ENCODE results near the gene CCDC33.

CCDC33 gene

GRCh38 chr15:74235962-74236361 lies at the start of gene CCDC33:
Gene CCDC33, plus strand, starts transcription at chr15:74236326. Its CDS starts 394 bp downstream, at chr15:74236720.
- DNase-seq (ENCODE audit: low read depth): no peak

GRCh38 chr15:74188216-74188615 lies 47.9 kb upstream of the CCDC33 start:
- DNase-seq (ENCODE audit: low read depth): no peak

GRCh38 chr15:74191798-74192197 lies 44.3 kb upstream of the CCDC33 start:
- DNase-seq (ENCODE audit: low read depth): no peak

GRCh38 chr15:74192751-74193150 lies 43.4 kb upstream of the CCDC33 start:
- no peak for DNase-seq (ENCODE audit: low read depth)

- peak; percentile 89 for DNase-seq (ENCODE audit: low read depth)
Measured at GRCh38 chr15:74193299-74193718, 42.8 kb upstream of the CCDC33 start.

- DNase-seq (ENCODE audit: low read depth): no peak
Measured at GRCh38 chr15:74193905-74194304, 42.2 kb upstream of the CCDC33 start.

- DNase-seq (ENCODE audit: low read depth): no peak
Measured at GRCh38 chr15:74194572-74195559, 41.3 kb upstream of the CCDC33 start.

- peak; percentile 95 for DNase-seq (ENCODE audit: low read depth)
Measured at GRCh38 chr15:74196175-74196574, 40.0 kb upstream of the CCDC33 start.

- no peak for DNase-seq (ENCODE audit: low read depth)
Measured at GRCh38 chr15:74197176-74197965, 38.8 kb upstream of the CCDC33 start.

- DNase-seq (ENCODE audit: low read depth): no peak
Measured at GRCh38 chr15:74199297-74199652, 36.9 kb upstream of the CCDC33 start.

- no peak for DNase-seq (ENCODE audit: low read depth)
Measured at GRCh38 chr15:74200412-74200815, 35.7 kb upstream of the CCDC33 start.

- DNase-seq (ENCODE audit: low read depth): no peak
Measured at GRCh38 chr15:74200871-74201419, 35.2 kb upstream of the CCDC33 start.

- DNase-seq (ENCODE audit: low read depth): no peak
Measured at GRCh38 chr15:74201710-74202420, 34.3 kb upstream of the CCDC33 start.

- DNase-seq (ENCODE audit: low read depth): no peak
Measured at GRCh38 chr15:74202452-74203401, 33.4 kb upstream of the CCDC33 start, which contains the start of gene STRA6. Gene STRA6, minus strand, starts transcription at chr15:74202787. Its CDS starts 520 bp downstream, at chr15:74202267.

GRCh38 chr15:74203914-74204431 lies 32.2 kb upstream of the CCDC33 start:
- no peak for DNase-seq (ENCODE audit: low read depth)

GRCh38 chr15:74205582-74205947 lies 30.6 kb upstream of the CCDC33 start:
- DNase-seq (ENCODE audit: low read depth): no peak

GRCh38 chr15:74206801-74207281 lies 29.3 kb upstream of the CCDC33 start:
- DNase-seq (ENCODE audit: low read depth): no peak

- DNase-seq (ENCODE audit: low read depth): no peak
Measured at GRCh38 chr15:74207652-74208440, 28.3 kb upstream of the CCDC33 start.

- DNase-seq (ENCODE audit: low read depth): no peak
Measured at GRCh38 chr15:74208496-74208895, 27.6 kb upstream of the CCDC33 start.

All from non-pigmented ciliary epithelial cell (primary cell).